Activated CD4-positive, alpha-beta T cell treated with anti-CD3 and anti-CD28 coated beads, Interleukin-2, amount 50 U/mL, for 24 hours (primary cell): ENCODE data around the gene TBX18.

Experiments
- DNase-seq, 2 donors: peaks; one replicate each; pipeline ENCODE4 v3.0.0-alpha.2; 2020; ENCODE audit warnings: low read depth in 1 of 2, low spot score in 1 of 2

TBX18 gene

DNA sequence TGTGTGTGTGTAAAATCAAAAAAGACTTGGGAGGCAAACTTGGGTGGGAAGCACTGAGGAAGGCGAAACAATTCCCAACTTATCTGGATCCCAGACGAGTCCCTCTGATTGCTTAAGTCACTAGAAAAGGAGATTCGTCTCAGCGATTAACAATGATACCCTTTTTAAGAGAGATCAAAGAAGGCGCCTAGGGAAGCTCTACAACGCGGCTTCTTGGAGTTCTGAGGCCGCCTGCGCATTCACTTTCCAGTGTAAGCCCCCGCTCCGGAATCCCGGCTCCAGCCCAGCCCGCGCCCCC, 8.7 kb upstream of the TBX18 start:
- no peak for DNase-seq

DNA sequence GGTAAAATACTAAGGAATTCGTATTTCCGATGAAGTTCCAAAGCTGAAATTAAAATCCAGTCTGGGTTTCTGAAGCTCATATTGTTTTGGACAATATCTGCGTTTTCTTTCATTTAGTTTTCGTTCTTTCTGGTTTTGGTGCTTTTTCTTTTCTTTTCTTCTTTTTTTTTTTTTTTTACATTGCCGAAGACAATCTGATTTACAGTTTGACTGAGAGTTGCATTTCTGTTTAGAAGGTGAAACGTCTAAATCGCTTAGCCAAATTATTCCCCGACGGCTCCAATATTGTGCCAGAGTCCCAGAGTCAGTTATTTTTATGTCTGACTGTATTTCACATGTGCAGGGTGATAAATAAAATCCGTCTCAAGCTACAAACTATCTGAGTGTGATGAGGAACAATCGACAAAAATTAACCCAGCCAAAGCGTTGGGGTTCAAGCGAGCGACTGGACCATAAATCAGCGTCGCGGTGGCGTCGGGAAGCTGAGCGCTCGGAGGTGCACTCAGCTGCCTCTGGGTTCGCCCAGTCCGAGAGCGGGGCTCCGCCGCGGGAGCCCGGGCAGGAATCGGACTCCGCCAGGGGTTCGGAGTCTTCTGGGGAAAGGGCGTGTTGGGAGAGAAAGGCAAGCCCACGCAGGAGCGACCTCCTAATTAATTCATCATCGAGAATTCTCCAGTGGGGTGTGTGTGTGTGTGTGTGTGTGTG, 8.2 kb upstream of the TBX18 start:
- no peak for DNase-seq

- no peak for DNase-seq
These were observed 7.5 kb upstream of the TBX18 start for GRCh38 chr6:84771756-84772356.

GRCh38 chr6:84771125-84771755, 6.8 kb upstream of the TBX18 start:
- DNase-seq: no peak

GRCh38 chr6:84770521-84770920, 6.1 kb upstream of the TBX18 start:
- DNase-seq: no peak

DNA sequence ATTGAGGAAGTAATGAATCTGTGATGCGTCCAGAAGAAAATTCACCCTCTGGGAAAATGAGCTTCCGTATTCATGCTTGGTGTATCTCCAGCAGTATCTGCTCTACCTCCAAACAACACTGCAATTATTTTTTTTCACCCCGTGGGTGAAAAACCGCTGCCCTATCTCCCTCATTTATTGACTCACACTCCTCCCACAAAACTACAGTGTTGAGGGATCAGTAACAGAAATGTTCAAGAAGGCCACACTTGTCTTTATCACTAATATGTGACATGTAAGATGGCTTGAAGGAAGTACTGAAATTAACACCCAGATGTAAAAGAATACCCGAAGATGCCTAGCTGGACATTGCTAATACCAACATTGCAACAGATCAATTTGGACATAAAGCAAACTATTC, 4.9 kb upstream of the TBX18 start:
- no peak for DNase-seq

GRCh38 chr6:84768442-84769174, 4.2 kb upstream of the TBX18 start:
- DNase-seq: no peak

DNA sequence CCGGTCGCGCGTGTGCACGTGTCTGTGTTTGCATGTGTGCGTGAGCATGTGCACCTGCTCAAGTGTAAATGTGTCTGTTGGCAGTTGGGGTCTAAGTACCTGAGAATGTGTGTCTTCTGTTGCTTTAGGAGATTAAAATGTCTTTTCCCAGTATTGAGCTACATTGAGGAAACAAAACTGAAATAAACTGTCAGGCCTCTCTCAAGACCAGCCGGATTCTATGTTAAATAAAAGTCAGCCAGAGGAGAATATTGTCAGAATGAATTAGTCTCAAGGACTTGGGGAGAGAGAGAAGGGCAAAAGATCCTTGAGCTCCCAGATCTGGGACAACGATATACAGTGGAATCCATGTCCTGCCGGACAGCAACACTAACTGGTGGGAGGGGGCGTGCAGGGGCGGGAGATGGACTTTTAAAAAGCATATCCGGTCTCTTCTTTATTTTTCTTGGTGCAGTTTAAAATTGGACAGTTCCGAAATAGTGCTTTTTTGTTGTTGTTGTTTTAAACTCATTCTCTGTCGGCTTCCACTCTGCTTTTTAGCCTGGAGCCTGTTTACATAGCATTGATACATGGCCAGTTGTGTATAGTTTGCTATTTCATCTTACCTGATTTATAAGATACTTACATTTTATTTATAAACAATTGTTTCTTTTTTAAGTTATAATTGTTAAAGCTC, 3.3 kb upstream of the TBX18 start:
- no peak for DNase-seq

GRCh38 chr6:84766799-84767525, 2.6 kb upstream of the TBX18 start:
- DNase-seq: no peak

DNA sequence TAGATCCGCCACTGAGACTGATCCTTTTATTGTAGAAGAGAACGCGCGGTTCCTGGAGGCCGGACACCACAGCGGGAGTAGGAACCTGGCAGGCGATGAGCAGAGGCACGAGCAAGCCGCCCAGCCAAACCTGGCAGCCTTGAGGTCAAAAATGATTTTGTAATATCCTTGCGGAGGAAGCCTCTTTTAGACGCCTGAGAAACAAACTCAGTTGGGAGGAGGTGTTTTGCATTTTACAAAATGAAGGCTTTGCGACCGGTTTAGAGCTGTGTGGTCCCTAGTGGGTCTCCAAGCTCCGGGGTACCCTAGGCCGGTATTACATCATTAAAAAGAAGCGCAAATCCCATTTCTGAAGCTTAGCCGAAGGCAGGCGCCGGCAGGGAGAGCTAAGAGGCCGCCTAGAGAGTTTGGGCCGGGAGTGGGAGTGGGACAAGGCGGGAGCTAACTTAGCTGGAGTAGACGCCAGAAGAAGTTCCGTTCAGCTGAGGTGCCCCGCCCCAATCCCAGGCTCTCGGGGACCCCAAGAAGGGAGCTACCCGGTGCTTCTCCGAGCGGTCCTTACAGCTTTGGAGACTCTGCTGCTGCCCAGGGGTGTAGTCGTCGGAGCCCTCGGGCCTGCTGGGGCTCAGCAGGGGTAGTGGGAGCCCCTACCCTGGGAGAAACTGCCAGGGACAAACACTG, 1.9 kb upstream of the TBX18 start:
- DNase-seq: no peak

DNA sequence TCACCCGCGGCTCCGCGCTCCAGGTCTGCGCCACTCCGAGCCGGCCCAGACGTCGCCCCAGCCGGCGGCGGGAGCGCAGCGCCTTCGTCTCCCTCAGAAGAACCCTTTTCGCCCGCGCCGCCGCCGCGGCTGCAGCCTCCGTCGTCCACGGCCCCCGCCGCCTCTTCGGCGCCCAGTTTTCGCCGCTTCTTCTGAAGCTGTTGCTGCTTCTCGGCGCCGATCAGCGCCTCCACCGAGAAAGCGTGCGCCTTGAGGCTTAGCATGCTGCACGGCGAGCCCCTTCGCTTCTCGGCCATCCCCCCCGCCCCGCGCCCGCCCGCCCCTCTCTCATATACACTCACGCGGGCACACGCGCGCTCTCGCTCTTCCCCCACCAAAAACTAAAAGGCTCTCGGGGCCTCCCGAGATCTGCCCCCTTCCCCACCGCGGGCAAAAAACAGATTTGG, 489 bp downstream of the TBX18 start:
- DNase-seq: no peak

GRCh38 chr6:84763003-84763885, 1.2 kb downstream of the TBX18 start:
- no peak for DNase-seq

- DNase-seq: no peak
These were observed 2.0 kb downstream of the TBX18 start for GRCh38 chr6:84762220-84763002.

GRCh38 chr6:84758486-84758885, 5.9 kb downstream of the TBX18 start:
- DNase-seq: no peak

- no peak for DNase-seq
These were observed 7.5 kb downstream of the TBX18 start for GRCh38 chr6:84756877-84757276.

DNA sequence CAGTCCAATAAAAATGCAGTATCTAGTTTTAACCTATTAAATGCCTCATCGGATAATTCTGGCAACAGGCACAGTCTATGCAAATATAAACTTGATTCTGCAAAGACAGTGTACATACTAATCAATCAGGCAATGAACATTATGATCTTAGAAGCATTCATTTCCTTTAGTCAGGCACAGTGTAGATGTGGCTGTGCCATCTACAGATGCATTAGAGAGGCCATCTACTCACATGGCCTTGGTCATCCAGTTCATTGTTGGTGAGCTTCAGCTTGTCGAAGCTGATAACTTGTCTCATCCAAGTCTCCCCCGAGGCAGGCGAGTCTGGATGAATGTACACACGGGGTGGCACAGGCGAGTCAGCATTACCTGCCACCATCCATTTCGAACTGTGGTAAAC, 7.9 kb downstream of the TBX18 start:
- DNase-seq: no peak

DNA sequence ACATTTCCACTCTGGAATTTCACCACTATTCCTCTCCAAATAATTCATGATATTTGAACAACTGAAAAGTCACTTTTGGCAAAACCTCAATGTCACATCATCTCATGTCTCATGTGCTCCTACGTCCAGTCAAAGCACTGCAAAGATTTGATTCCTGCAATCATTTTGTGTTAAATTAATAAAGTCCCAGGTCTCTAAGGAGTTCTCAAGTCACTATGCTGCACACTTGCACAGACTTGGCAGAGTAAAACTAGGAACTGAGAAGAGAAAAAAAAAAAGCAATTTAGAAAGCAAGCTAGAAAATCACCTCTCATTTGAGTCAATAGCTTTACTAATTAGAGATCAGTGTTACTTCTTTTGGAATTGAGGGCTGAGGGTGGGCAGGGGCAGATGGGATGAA, 11.2 kb downstream of the TBX18 start:
- DNase-seq: no peak

DNA sequence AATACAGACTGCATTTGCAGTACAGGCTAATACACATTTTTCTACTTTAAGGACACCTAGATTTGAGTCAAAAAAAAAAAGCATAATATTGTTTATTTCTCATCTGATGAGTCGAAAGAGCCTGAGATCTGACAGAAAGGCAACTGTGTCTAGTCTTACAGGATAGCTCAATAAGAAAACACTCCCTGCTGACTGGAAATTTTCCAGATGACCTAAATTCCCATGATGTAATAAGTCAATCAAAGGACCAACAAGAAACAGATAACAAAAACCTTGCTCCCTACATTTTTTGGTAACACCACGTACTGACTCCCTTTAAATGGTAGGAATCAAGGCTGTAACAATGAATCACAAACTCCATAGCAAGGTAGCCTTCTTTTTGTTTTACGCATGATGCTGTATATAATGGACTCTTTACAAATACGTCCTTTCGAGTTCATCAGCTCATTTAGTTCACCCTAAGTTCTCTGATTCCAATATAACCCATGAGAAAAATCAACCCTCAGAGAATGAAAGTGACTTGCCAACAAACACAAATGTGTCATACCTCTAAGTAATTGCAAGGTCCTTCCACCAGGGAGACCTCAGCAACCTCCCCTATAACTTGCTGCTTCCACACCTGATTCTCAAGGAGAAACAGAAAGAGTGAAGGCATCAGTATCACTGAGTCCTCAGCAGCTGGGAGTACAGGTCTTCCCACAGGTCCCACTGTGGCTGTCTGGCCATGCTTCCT, 12.1 kb downstream of the TBX18 start:
- DNase-seq: no peak
